KMS-11 (cell line): Measurements from ENCODE around the gene KIAA2012.

Source experiments
- H2AFZ ChIP-seq: fragments of 200-600 bp; sonication (generic); 2 replicates; pipeline ENCODE4 v1.6.1; 2016; ENCODE audit warnings: antibody characterized with exemption, mixed run types, low read depth
- H3K27ac ChIP-seq: fragments of 200-600 bp; sonication (generic); 2 replicates; pipeline ENCODE4 v1.6.1; 2016; ENCODE audit warnings: mild to moderate bottlenecking, mixed run types
- H3K27me3 ChIP-seq: fragments of 200-600 bp; sonication (generic); 2 replicates; pipeline ENCODE4 v1.6.1; 2017; ENCODE audit warnings: mild to moderate bottlenecking, low read depth, mixed run types, moderate library complexity; ENCODE audit not compliant: insufficient read depth
- H3K36me3 ChIP-seq: fragments of 200-600 bp; sonication (generic); 2 replicates; pipeline ENCODE4 v1.6.1; 2017; ENCODE audit warnings: mild to moderate bottlenecking, mixed run types; ENCODE audit not compliant: insufficient read depth
- H3K4me1 ChIP-seq: fragments of 200-600 bp; sonication (generic); 2 replicates; pipeline ENCODE4 v1.6.1; 2016; ENCODE audit warnings: mild to moderate bottlenecking, low read depth, mixed run types; ENCODE audit not compliant: poor library complexity, severe bottlenecking
- H3K4me2 ChIP-seq: fragments of 200-600 bp; sonication (generic); 2 replicates; pipeline ENCODE4 v1.7.0; 2016; ENCODE audit warnings: mild to moderate bottlenecking, mixed run types
- H3K4me3 ChIP-seq: fragments of 200-600 bp; sonication (generic); IDR thresholded peaks from 2 replicates; pipeline ENCODE4 v1.6.1; 2017; ENCODE audit warnings: low read depth, low read length, mixed read lengths; ENCODE audit not compliant: insufficient read depth
- H3K79me2 ChIP-seq: fragments of 200-600 bp; sonication (generic); 2 replicates; pipeline ENCODE4 v1.6.1; 2016; ENCODE audit warnings: low read depth, mixed run types; ENCODE audit not compliant: insufficient read depth
- H3K9ac ChIP-seq: fragments of 200-600 bp; sonication (generic); 2 replicates; pipeline ENCODE4 v1.6.1; 2016; ENCODE audit warnings: mild to moderate bottlenecking, mixed run types
- H4K20me1 ChIP-seq: fragments of 200-600 bp; sonication (generic); 2 replicates; pipeline ENCODE4 v1.6.1; 2016; ENCODE audit warnings: mild to moderate bottlenecking, mixed run types; ENCODE audit not compliant: insufficient read depth
- TF ChIP-seq, protein P1 (sequence below): fragments of 200-600 bp; sonication (generic); conservative IDR thresholded peaks from 2 replicates; pipeline ENCODE4 v1.6.1; 2017; ENCODE audit warnings: low read depth, mild to moderate bottlenecking, antibody characterized with exemption, low read length, moderate library complexity, mixed read lengths

The KIAA2012 gene

DNA sequence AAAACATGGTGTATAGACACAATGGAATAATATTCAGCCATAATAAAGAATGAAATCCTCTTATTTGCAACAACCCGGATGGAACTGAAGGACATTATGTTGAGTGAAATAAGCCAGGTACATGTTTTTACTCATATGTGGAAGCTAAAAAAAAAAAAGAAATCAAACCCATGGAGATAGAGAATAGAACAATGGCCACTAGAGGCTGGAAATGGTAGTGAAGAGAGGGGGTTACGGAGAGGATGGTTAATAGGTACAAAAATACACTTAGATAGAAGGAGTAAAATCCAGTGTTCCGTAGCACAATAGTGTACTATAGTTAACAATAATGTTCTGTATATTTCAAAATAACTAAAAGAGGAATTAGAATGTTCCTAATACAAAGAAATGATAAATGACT, 12.8 kb upstream of the KIAA2012 start:
- Histone ChIP-seq H3K4me2 (no peak overlapping the region), H2AFZ (no peak overlapping the region), H3K4me1 (no peaks in the 10 kb centered on the region), H3K27ac (no peak overlapping the region), H3K4me3 (no peak overlapping the region), H3K79me2 (no peaks in the 10 kb centered on the region), H4K20me1 (no peaks in the 10 kb centered on the region), H3K27me3 (no peaks in the 10 kb centered on the region), H3K9ac (no peak overlapping the region), H3K36me3 (no peaks in the 10 kb centered on the region)
- TF ChIP-seq, protein P1, sequence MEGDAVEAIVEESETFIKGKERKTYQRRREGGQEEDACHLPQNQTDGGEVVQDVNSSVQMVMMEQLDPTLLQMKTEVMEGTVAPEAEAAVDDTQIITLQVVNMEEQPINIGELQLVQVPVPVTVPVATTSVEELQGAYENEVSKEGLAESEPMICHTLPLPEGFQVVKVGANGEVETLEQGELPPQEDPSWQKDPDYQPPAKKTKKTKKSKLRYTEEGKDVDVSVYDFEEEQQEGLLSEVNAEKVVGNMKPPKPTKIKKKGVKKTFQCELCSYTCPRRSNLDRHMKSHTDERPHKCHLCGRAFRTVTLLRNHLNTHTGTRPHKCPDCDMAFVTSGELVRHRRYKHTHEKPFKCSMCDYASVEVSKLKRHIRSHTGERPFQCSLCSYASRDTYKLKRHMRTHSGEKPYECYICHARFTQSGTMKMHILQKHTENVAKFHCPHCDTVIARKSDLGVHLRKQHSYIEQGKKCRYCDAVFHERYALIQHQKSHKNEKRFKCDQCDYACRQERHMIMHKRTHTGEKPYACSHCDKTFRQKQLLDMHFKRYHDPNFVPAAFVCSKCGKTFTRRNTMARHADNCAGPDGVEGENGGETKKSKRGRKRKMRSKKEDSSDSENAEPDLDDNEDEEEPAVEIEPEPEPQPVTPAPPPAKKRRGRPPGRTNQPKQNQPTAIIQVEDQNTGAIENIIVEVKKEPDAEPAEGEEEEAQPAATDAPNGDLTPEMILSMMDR = peak; percentile 27

DNA sequence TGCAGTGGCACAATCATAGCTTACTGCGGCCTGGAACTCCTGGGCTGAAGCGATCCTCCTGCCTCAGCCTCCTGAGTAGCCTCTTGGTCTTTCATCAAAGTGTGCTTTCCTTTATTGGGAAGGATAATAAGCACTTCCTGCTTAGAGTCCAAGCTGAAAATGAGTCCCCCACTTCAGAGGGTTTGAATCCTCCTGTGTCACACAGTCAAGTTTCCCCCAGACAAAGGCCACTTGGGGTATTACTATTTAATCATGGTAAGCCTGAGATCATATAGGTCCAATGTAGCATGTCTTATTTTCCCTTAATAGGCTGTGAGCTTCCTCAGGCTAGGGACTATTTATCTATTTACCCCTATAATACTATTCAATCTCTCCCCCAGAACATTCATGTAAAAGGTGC, 11.4 kb upstream of the KIAA2012 start:
- Histone ChIP-seq H3K4me3 (no peak overlapping the region), H3K36me3 (no peaks in the 10 kb centered on the region), H3K4me2 (no peak overlapping the region), H3K4me1 (no peaks in the 10 kb centered on the region), H3K79me2 (no peaks in the 10 kb centered on the region), H3K9ac (no peak overlapping the region), H2AFZ (no peak overlapping the region), H3K27me3 (no peaks in the 10 kb centered on the region), H3K27ac (no peak overlapping the region), H4K20me1 (no peaks in the 10 kb centered on the region)
- TF ChIP-seq, protein P1 = no peak

DNA sequence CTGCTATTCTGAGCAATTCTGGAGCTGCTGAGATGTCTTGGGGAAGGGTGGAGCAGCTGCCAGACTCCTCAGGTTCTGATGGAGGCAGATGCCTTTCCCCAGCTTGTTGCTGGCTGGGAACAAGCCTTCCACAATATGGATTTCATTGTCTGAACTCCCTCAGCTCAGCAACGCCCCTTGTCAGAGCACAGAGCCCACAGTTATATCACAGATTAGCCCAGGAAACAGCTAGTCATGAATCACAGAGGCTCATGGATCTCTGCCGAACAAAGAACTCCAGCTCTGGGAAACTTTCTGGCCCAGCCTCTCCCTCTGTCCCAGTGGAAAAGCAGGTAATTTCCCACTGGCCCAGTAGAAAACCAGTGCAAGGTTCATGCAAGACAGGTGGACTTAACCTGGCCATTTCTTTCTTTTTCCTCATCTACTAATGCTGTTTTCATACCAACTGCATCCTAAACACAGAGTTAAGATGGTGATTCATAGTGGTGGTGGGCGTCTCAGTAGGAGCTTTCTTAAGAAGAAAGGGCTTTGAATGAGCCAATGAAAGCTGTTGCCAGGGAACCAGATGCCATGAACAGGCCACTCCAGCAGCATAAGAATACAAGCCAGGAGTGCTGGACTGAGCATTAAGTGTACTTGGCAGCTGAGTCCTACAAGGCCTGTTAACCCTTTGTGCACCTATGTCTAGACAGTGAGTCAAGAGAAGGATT, 8.7 kb upstream of the KIAA2012 start:
- Histone ChIP-seq H3K4me1 (no peaks in the 10 kb centered on the region), H3K27ac (no peak overlapping the region), H3K4me3 (no peak overlapping the region), H2AFZ (no peak overlapping the region), H3K4me2 (no peak overlapping the region), H4K20me1 (no peaks in the 10 kb centered on the region), H3K79me2 (no peaks in the 10 kb centered on the region), H3K9ac (no peak overlapping the region), H3K36me3 (no peaks in the 10 kb centered on the region), H3K27me3 (no peaks in the 10 kb centered on the region)
- TF ChIP-seq, protein P1 = no peak

DNA sequence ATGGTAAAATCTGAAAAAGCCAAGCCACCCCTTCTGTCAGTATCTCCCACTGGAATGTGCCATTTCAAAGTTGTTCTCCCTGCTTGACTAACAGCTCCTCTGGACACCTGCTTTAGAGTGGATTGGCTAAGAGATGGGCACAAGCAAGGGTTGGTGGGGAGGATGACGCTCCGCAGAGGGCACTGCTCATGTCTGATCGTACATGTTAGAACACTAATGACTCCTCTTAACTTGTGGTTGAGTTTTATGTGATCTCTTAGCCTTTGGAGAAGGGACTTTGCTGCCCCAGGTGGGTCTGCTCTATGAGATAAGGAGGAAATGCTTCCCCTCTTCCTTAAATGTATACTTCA, 8.2 kb upstream of the KIAA2012 start:
- no peak overlapping the region for H2AFZ ChIP-seq
- TF ChIP-seq, protein P1 = no peak
- no peaks in the 10 kb centered on the region for H3K79me2 ChIP-seq
- no peaks in the 10 kb centered on the region for H3K4me1 ChIP-seq
- H3K4me2 ChIP-seq = no peak overlapping the region
- no peak overlapping the region for H3K27ac ChIP-seq
- no peaks in the 10 kb centered on the region for H3K36me3 ChIP-seq
- H3K9ac ChIP-seq = no peak overlapping the region
- no peaks in the 10 kb centered on the region for H4K20me1 ChIP-seq
- no peak overlapping the region for H3K4me3 ChIP-seq
- H3K27me3 ChIP-seq = no peaks in the 10 kb centered on the region
